C1 segment of cervical spinal cord (tissue), 14 donors: ENCODE measurements around the gene USP47.
"Not testable (repeated sequence)": the region's sequence is repeated elsewhere in the genome, so short reads cannot be mapped to it uniquely, and the experiment has no call there.

Source experiments
- DNase-seq, 14 donors: peaks; one replicate each; lab custom pipeline; 2025; lab: John Stamatoyannopoulos, UW

USP47 gene

DNA sequence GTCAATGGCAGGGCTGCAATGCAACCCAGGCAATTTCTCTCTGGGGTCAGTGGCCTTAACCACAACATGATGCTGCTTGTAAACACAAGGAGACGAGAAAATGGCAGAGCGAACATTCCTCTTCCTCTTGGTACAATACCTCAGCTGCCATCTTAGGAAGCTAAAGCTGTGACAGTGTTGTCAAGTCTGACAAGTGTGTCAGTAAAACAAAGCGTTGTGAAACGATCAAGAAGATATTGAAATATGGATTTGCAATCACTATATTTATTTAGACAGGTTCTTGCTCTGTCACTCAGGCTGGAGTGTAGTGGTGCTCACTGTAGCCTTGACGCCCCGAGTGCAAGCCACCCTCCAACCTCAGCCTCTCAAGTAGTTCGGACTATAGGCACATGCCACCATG is 14.5 kb upstream of the USP47 start:
- no peak for DNase-seq

DNA sequence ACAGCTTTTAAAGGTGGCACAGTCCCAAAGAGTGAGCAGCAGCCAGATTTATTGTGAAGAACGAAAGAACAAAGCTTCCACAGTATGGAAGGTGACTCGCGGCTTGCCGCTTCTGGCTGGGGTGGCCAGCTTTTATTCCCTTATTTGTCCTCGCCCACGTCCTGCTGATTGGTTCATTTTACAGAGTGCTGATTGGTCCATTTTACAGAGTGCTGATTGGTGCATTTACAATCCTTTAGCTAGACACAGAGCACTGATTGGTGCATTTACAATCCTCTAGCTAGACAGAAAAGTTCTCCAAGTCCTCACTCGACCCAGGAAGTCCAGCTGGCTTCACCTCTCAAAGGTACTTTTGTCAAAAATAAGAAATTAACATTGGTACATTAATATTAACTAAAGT is 10.4 kb upstream of the USP47 start:
- not testable (repeated sequence) for DNase-seq

DNA sequence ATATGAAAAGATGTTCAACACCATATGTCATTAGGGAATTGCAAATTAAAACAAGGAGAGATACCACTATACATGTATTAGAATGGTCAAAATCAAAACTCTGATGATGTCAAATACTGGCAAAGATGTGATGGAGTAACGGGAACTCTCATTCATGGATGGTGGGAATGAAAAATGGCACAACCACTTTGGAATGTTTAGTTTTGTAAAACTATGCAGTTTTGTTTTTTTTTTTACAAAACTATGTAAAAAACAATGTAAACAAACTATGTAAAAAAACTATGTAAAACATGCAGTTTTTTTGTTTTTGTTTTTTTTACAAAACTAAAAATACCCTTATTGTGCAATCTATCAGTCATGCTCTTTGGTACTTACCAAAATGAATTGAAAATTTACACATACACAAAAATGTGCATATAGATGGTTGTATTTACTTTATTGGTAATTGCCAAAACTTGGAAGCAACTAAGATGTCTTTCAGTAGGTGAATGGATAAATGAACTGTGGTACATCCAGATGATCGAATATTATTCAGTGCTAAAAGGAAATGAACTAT is 5.0 kb upstream of the USP47 start:
- no peak for DNase-seq

DNA sequence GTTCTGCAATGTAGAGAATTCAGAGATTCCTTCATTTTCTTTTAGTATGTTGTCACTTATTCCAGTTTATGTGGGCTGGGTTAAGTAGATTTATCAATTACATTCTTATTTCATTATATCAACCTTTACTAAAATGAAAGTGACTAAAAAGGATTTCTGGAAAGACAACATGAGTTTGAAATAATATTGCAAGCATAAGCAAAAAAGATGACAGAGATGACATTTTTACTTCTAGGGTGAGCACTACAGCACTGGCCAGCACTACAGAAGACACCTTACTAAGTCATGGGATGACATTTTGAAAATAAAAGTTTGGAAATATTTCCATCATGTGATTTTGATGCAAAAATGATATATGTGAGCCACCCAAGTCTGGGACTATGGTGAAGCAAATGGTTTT is 2.1 kb upstream of the USP47 start:
- DNase-seq: no peak

DNA sequence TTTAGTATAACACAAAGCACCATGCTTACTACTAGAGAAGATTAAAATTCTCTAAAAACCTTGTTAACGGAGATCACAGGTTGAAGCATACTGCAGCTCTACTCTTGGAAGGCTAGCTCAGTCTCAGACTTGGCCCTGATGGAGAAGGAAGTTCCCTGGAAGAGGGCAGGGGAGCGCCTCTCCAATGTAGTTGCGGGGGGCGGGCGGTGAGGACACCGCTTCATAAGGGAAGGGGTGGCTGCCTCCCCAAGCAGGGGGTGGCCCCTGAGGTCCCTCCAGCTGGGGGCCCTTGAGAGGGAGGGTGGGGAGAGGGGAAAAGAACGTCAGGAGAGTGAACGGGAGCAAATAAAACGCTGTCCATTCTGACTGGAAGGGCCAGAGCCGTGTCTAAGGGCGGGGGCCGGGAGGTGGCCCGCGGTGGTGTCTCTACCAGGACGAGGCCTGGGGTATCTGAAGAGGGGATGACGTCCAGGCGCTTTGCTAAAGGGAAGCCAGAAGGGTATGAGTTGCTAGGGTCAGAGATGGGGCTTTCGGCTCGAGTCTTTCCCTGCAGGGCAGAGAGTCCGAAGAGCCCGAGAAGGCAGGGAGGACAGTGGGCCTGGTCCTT is 553 bp upstream of the USP47 start:
- peak in 9 of 14 donors; percentile 65 to 89 (median 80) for DNase-seq

DNA sequence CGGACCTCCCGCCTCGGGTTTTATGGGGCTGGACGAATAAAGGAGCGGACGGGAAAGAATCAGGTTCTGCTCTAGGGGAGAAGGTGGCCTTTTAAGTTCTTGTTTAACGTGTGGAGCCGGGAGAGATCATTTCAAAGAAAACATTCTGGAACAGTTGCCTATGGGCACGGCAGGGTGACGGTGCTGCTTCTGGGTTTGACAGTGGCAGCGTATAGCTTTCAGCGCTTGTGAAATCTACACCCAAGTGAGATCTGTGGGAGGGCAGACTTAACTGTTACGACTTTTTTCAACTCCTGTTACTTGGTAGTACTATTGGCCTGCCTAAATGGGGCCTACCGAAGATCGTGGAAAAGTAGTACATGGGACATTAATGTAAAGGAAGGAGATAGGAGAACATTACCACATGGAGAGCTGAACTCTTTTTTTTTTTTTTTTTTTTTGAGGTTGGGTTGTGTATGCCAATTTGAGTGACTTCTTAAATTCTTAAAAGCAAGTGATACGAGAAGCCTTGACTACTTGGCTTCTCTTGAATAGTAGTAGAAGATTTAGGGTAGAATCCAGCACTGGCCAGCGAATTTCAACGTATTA is 743 bp downstream of the USP47 start:
- DNase-seq: peak in 7 of 14 donors; percentile 57 to 73 (median 69)

DNA sequence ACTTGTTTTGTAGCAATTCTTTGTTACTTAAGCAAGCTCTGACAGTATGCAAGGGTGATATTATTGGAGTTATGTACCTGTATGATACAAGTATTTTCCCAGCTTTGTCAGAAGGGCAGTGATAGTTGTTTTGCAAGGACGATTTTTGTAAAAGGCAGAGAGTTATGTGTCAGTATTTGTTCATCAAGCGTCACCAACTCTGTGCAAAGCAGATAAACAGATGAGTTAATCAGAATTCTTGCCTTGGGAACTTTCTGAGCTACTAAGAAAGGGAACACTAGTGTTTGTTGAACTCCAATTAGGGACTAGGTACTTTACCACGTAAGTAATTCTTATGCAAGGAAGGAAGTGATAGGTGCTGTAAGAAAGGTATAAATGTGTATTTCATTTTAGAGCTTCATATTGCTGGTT is 1.4 kb downstream of the USP47 start:
- peak in 1 of 14 donors; percentile 18 for DNase-seq

DNA sequence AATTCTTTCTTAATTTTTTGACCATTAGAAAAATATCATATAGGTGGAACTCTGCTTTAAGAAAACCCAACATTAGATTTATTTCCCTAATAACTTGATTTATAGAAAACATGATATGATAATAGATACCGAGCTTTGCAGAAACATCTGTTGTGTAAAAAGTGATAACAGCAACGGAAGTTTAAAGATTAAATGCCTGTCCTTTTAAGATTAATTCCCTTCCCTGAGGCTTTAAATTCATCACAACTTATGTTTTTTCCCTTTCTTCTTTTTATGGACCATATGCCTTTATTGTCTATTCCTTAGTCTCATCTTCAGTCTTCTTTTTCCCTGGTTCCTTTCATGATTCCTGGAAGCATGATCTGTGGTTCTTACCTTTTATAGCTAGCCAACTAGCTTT is 1.9 kb downstream of the USP47 start:
- no peak for DNase-seq

DNA sequence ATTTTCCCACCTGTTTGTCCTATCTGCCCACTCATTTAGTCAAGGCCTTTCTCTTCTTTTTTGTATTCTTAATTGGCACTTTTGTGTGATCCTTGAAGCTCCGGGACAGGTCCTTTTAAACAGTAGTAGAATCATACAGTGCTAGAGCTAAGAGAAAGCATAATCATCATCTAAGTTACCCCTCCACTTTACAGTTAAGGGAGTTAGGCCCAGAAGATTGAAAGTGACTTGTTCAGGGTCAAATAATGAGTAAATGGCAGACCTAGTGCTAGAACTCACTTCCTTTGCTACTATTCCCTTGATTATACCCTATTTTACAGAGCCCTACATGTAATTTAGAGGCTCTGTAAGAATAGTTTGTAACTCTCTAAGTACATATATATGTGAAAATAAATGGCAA is 2.5 kb downstream of the USP47 start:
- DNase-seq: no peak

DNA sequence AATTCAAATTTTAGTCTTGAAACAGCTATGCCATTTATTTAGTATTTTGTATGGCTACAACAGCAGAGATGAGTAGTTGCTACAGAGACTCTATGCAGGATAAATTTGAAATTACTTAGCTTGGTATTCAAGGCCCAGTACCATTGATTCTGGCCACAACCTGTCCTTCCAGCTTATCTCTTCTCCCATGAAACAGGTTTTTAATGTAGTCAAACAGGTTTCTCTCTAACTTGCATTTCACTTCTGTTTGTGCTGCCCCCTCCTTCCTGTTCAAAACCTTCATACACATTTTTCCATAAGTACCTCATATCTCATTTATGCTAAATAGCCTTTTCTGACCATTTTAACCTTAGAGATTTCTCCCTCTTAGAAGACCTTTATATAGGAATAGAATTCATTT is 3.3 kb downstream of the USP47 start:
- DNase-seq: no peak

DNA sequence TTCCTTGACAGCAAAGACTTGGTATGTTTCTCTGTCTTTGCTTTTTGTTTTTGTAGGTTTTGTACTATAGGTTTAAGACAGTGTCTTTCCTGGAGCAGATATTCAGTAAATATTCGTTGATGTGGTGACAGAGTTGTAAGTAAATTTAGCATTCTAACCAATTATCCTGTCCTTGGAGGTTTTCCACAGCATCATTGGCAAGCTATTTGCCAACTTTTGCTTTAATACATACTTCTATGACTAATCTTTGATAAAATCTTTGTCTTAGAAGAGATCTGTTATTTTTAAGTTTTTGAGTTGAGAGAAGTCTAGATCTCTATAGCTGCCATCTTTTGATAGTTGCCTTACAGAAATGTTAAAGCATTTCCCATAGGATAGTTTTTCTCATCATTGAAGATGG is 3.8 kb downstream of the USP47 start:
- DNase-seq: no peak

DNA sequence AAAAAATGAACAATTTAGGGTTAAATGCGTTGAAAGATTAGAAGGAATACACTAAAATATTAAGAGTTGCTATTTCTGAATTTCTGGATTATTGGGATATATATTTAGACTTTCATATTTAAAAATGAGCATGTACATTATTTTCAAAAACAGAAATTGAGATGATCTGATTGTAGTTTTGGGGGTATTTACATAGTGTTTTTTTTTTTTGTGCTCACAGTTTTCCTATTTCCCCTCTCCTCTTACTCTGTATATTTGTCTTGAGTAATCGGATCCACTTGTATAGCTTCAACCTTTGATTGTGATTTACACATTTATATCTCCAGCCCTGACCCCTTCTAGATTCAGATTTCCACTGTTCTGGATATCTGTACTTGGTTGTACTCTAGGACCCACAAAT is 5.3 kb downstream of the USP47 start:
- DNase-seq: no peak

DNA sequence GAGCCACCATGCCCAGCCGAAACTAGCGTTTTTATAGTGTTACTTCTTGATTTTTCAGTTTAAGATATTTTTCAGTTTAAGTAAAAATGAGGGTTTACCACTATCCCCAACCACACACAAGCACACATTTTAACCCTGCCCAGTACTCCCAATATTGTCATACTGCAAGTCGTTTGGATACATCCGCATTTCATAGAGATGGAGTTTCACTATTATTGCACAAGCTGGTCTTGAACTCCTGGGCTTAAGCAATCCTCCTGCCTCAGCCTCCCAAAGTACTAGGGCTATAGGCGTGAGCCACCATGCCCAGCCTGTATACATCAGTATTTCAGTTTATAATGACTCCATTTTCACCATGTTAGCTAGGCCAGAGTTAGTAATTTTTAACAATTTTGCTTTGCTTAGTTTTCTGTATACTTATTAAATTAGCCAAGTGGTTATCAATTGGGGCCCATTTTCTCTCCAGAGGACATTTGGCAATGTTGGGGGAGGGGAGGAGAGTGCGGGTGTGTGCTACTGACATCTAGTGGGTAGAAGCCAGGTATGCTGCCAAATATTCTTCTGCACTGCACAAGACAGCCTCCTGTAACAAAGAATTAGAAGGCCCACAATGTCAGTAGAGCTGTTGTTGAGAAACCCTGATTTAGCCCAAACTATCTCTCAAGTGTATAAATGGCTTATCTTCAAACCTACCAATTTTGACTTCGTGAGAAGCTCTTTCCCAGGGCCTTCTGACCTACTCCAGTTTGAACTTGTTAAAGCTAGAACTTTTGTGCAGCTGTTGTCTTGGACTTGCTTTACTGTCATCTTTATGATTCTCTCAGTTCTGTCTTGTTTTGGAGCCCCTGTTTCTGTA is 7.3 kb downstream of the USP47 start:
- DNase-seq: peak in 2 of 14 donors; percentile 24 to 55

DNA sequence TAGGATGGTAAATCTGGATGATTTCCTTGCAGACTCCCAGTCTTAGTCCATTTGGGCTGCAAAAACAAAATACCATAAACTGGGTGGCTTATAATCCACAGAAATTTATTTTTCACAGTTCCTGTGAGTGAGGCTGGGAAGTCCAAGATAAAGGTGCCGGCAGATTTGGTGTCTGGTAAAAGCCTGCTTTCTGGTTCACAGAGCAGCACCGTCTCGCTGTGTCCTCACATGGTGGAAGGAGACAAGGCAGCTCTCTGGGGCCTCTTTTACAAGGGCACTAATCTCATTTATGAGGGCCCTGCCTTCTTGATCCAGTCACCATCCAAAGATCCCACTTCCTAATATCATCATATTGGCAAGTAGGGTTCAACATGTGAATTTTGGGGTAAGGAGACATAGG is 8.9 kb downstream of the USP47 start:
- no peak for DNase-seq

DNA sequence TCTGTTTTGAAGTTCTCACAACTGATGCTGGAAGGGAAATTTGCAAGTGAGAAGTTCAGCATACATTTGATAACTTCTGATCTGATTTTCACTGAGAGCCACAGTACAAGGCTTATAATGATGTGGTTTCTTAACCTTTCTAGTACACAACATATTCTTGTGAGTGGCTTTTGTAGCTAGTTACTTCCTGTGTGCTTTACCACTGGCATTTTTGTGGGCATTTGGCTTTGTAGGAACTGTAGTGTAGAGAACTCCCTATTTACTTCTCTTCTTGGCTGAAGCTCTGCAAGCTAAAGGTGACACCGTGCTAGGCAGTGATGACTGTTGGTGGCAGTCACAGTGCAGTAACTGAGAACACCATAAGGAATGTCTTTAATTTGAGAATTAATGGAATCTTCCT is 14.9 kb downstream of the USP47 start:
- no peak for DNase-seq

DNA sequence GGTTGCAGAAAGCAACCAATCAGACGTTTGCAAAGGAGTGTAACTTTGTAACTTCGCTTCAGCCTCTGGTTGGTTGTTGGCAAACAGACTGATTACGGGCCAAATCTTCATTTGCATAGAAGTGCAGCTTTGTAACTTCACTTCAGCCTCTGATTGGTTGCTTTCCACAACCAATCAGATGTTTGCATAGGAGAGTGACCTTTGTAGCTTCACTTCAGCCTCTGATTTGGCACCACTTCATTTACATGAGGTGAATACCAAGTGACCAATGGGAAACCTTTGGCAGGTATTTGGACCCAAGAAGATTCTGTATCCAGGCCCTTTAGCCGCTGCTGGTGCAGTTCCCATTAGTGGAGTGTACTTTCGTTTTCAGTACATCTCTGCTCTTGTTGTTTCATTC is 16.0 kb downstream of the USP47 start:
- no peak for DNase-seq

DNA sequence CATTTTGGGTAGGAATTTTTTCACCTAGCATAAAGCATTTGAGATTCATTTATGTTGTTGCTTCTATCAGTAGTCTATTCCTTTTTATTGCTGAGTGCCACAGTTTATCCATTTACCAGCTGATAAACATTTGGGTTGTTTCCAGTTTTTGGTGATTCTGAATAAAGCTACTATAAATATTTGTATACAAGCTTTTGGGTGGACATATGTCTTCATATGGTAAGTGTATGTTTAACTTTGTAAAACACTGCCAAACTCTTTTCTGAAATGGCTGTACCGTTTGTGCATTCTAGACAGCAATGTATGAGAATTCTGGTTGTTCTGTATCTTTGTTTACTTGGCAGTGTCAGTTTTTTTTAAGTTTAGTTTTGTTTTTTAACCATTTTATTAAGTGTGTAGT is 16.9 kb downstream of the USP47 start:
- no peak for DNase-seq

DNA sequence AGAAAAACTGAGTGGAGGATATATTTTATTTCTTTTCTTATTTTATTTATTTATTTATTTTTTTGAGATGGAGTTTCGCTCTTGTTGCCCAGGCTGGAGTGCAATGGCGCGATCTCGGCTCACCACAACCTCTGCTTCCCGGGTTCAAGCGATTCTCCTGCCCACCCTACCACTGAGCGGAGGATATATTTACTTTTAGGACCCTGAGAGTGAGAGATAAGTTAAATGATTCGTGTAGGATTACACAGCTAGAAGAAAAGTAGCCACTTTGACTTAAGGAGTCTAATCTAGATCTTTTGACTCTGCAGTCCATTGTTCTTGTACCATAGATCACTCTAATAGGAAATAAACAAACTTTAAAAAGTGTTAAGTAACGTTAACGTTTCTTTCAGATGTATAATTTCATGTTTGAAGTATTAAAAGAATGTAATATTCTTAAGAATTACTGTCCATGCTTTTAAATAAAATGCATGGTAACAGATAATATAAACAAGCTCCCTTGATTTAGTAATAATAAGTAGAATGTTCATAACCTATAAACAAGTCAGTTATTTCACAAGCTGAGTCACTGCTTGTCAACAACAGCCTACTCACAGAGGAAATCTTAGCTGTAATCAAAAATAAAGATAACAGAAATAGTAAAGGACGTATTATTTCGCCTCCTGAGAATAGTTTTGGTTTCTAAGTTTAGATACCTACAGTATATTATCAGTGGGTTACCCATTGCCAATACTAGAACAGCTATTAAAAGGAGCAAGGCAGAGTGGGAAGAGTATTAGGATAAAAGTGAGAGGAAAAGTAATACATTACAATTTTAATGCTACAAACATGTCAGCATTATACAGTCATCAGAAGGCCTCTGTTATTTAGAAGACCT is 18.6 kb downstream of the USP47 start:
- DNase-seq: no peak

DNA sequence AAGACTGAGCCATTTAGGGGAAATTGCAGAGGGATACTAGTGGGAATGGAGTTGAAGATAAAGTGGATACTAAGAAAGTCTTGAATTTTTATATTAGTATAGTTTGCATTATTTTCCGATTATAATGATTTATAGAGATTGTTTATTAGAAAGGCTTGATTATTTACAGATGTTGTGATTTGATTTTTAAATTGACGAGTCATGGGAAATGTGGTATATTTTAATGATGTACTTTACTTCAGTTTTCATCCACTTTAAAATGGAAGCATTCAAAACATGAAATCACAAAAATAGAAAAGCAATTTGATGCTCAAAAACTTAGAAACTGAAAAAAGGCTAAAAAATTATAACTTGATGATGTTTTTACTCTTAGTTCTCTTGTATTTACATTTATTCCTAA is 21.2 kb downstream of the USP47 start:
- no peak for DNase-seq

DNA sequence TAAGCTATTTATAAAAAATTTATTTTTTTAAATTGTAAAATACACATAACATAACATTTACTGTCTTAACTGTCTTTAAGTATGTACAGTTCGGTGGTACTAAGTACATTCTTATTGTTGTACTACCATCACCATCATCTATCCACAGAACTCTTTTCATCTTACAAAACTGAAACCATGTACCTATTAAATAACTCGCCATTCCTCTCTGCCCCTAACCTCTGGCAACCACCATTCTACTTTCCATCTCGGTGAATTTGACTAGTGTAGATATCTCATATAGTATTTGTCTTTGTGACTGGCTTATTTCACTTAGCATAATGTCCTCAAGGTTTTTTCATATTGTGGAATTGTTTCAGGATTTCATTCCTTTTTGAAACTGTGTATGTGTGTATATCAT is 22.6 kb downstream of the USP47 start:
- DNase-seq: no peak

DNA sequence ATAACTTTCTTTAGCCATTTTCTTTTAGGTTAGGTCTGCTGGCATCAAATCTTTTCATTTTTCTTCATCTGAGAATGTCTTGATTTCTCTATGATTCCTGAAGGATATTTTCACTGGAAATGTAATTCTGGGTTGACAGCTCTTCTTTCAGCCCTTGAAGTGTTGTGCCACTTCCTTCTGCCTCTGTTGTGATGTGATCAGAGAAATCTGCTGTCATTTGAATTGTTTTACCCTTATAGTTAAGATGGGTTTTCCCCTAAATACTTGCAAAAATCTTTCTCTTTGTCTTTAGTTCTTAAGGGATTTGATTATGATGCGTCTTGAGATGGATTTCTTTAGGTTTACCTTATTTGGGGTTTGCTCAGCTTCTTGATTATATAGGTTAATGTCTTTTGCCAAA is 23.0 kb downstream of the USP47 start:
- no peak for DNase-seq

DNA sequence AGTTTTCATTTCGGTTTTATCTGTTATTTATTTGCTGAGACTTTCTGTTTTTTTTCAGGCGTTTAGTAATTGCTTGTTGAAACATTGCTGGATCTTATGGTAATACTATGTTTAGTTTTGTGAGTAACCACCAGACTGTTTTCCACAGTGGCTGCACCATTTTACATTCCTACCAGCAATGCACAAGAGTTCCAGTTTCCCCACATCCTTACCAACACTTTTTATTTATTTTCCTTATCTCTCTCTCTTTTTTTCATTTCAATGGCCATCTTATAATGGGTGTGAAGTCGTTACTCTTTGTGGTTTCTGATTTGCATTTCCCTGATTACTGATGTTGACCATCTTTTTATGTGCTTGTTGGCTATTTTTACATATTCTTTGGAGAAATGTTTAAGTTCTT is 23.7 kb downstream of the USP47 start:
- DNase-seq: no peak
